Activated T-cell treated with anti-CD3 and anti-CD28 coated beads, Interleukin-2, amount 50 U/mL, for 72 hours (primary cell): Measurements from ENCODE around the gene TP53TG3E. TPM values are rescaled to one million over a fixed set of nuclear protein-coding genes. Genes with fewer than 3 reads are reported as not detected.
"Not testable (repeated sequence)": the region's sequence is repeated elsewhere in the genome, so short reads cannot be mapped to it uniquely, and the experiment has no call there.

ENCODE experiments used
- ATAC-seq, 2 donors: fragments of 150-1000 bp; cut with Tn5 transposase; replicated peaks in 1 of 2; 2 replicates each; pipeline ENCODE4 v1.10.0; 2021; ENCODE audit warnings: moderate library complexity in 2 of 2, mild to moderate bottlenecking in 1 of 2
- DNase-seq, 2 donors: peaks; one replicate each; pipeline ENCODE4 v3.0.0; 2021 to 2022; ENCODE audit warnings: mixed read lengths in 1 of 2
- H3K27ac Mint-ChIP-seq: one replicate; pipeline ENCODE4 v1.8.0; 2022; ENCODE audit warnings: mild to moderate bottlenecking, moderate library complexity, mixed read lengths
- H3K27me3 Mint-ChIP-seq: one replicate; pipeline ENCODE4 v1.8.0; 2022; ENCODE audit warnings: low read depth, mixed read lengths
- H3K36me3 Mint-ChIP-seq, 2 donors: one replicate each; pipeline ENCODE4 v1.8.0; 2022; ENCODE audit warnings: mixed read lengths in 2 of 2, mild to moderate bottlenecking in 1 of 2; ENCODE audit not compliant: insufficient read depth in 2 of 2
- H3K4me1 Mint-ChIP-seq: one replicate; pipeline ENCODE4 v1.8.0; 2022; ENCODE audit warnings: low read depth, mixed read lengths
- H3K4me3 Mint-ChIP-seq, 2 donors: one replicate each; pipeline ENCODE4 v1.8.0; 2022; ENCODE audit warnings: mild to moderate bottlenecking in 2 of 2, mixed read lengths in 2 of 2, moderate library complexity in 2 of 2
- H3K9me3 Mint-ChIP-seq, 2 donors: one replicate each; pipeline ENCODE4 v1.8.0; 2022; ENCODE audit warnings: mixed read lengths in 2 of 2
- total RNA-seq, 2 donors: library from RNA; stranded (reverse); gene quantifications; one replicate each; pipeline ENCODE4 v1.2.3, GENCODE V29; 2022

The TP53TG3E gene, protein sequence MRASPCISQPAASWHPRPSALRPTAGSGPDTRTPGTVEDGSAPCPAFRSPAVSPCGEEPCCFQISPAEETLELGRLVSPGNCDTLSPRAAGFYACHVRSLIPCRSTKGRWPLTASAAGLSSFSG
- total RNA-seq, result not detected

GRCh38 chr16:33304006-33304405 lies at the start of gene TP53TG3E:
TSS of gene TP53TG3E (plus strand) at chr16:33304306. CDS start at chr16:33304374, 68 bp downstream.
- not testable (repeated sequence) for H3K27me3 Mint-ChIP-seq, H3K27ac Mint-ChIP-seq, H3K4me3 Mint-ChIP-seq, H3K36me3 Mint-ChIP-seq, H3K9me3 Mint-ChIP-seq, ATAC-seq, DNase-seq, H3K4me1 Mint-ChIP-seq

DNA sequence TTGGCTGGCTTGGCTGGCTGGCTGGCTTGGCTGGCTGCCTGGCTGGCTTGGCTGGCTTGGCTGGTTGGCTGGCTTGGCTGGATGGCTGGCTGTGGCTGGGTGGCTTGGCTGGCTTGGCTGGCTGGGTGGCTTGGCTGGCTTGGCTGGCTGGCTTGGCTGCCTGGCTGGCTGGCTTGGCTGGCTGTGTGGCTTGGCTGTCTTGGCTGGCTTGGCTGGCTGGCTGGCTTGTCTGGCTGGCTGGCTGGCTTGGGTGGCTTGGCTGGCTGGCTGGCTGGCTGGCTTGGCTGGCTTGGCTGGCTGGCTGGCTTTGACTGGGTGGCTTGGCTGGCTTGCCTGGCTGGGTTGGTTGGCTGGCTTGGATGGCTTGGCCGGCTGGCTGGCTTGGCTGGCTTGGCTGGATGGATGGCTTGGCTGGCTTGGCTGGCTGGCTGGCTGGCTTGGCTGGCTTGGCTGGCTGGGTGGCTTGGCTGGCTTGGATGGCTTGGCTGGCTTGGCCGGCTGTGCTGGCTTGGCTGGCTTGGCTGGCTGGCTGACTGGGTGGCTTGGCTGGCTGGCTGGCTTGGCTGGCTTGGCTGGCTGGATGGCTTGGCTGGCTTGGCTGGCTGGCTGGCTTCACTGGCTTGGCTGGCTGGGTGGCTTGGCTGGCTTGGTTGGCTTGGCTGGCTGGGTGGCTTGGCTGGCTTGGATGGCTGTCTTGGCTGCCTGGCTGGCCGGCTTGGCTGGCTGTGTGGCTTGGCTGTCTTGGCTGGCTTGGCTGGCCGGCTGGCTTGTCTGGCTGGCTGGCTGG lies 32.3 kb downstream of the TP53TG3E start:
- not testable (repeated sequence) for ATAC-seq, H3K9me3 Mint-ChIP-seq, H3K36me3 Mint-ChIP-seq, H3K4me3 Mint-ChIP-seq, H3K4me1 Mint-ChIP-seq, H3K27me3 Mint-ChIP-seq, H3K27ac Mint-ChIP-seq
- peak; percentile 25 to 31 for DNase-seq

DNA sequence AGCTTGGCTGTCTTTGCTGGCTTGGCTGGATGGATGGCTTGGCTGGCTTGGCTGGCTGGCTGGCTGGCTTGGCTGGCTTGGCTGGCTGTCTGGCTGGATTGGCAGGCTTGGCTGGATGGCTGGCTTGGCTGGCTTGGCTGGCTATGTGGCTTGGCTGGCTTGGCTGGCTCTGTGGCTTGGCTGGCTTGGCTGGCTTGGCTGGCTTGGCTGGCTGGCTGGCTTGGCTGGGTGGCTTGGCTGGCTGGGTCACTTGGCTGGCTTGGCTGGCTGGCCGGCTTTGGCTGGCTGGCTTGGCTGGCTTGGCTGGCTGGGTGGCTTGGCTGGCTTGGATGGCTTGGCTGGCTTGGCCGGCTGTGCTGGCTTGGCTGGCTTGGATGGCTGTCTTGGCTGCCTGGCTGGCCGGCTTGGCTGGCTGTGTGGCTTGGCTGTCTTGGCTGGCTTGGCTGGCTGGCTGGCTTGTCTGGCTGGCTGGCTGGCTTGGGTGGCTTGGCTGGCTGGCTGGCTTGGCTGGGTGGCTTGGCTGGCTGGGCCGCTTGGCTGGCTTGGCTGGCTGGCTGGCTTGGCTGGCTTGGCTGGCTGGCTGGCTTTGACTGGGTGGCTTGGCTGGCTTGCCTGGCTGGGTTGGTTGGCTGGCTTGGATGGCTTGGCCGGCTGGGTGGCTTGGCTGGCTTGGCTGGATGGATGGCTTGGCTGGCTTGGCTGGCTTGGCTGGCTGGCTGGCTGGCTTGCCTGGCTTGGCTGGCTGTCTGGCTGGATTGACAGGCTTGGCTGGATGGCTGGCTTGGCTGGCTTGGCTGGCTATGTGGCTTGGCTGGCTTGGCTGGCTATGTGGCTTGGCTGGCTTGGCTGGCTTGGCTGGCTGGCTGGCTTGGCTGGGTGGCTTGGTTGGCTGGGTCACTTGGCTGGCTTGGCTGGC lies 33.8 kb downstream of the TP53TG3E start:
- ATAC-seq, H3K27ac Mint-ChIP-seq, H3K27me3 Mint-ChIP-seq, H3K4me1 Mint-ChIP-seq, H3K36me3 Mint-ChIP-seq, H3K9me3 Mint-ChIP-seq, H3K4me3 Mint-ChIP-seq: not testable (repeated sequence)
- peak; percentile 6 to 11 for DNase-seq

DNA sequence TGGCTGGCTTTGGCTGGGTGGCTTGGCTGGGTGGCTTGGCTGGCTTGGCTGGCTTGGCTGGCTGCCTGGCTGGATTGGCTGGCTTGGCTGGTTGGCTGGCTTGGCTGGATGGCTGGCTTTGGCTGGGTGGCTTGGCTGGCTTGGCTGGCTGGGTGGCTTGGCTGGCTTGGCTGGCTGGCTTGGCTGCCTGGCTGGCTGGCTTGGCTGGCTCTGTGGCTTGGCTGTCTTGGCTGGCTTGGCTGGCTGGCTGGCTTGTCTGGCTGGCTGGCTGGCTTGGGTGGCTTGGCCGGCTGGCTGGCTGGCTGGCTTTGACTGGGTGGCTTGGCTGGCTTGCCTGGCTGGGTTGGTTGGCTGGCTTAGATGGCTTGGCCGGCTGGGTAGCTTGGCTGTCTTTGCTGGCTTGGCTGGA lies 34.4 kb downstream of the TP53TG3E start:
- not testable (repeated sequence) for H3K27ac Mint-ChIP-seq, H3K27me3 Mint-ChIP-seq, DNase-seq, ATAC-seq, H3K9me3 Mint-ChIP-seq, H3K4me1 Mint-ChIP-seq, H3K4me3 Mint-ChIP-seq, H3K36me3 Mint-ChIP-seq

DNA sequence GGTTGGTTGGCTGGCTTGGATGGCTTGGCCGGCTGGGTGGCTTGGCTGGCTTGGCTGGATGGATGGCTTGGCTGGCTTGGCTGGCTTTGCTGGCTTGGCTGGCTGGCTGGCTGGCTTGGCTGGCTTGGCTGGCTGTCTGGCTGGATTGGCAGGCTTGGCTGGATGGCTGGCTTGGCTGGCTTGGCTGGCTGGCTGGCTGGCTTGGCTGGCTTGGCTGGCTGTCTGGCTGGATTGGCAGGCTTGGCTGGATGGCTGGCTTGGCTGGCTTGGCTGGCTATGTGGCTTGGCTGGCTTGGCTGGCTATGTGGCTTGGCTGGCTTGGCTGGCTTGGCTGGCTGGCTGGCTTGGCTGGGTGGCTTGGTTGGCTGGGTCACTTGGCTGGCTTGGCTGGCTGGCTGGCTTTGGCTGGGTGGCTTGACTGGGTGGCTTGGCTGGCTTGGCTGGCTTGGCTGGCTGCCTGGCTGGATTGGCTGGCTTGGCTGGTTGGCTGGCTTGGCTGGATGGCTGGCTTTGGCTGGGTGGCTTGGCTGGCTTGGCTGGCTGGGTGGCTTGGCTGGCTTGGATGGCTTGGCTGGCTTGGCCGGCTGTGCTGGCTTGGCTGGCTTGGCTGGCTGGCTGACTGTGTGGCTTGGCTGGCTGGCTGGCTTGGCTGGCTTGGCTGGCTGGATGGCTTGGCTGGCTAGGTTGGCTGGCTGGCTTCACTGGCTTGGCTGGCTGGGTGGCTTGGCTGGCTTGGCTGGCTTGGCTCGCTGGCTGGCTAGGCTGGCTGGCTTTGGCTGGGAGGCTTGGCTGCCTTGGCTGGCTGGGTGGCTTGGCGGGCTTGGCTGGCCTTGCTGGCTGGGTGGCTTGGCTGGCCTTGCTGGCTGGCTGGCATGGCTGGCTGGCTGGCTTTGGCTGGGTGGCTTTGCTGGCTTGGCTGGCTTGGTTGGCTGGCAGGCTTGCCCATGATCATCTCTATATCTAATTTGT lies 35.3 kb downstream of the TP53TG3E start:
- H3K4me1 Mint-ChIP-seq, ATAC-seq, H3K9me3 Mint-ChIP-seq, H3K27ac Mint-ChIP-seq, H3K27me3 Mint-ChIP-seq, H3K36me3 Mint-ChIP-seq, H3K4me3 Mint-ChIP-seq: not testable (repeated sequence)
- DNase-seq, result peak in 1 of 2 donors; percentile 20

Other genes with a start within 250 kb of the TP53TG3E start
- not detected for gene TP53TG3C, start 110.1 kb upstream of the TP53TG3E start, total RNA-seq
- gene TP53TG3B, start 56.5 kb downstream of the TP53TG3E start, total RNA-seq, result not detected
- gene TP53TG3F, start 155.3 kb downstream of the TP53TG3E start, total RNA-seq, result not detected